ENCODE data around the gene DMAC2L.

GRCh38 chr14:50344876-50345563 is 32.9 kb downstream of the DMAC2L start:
- TF ChIP-seq, protein P1, sequence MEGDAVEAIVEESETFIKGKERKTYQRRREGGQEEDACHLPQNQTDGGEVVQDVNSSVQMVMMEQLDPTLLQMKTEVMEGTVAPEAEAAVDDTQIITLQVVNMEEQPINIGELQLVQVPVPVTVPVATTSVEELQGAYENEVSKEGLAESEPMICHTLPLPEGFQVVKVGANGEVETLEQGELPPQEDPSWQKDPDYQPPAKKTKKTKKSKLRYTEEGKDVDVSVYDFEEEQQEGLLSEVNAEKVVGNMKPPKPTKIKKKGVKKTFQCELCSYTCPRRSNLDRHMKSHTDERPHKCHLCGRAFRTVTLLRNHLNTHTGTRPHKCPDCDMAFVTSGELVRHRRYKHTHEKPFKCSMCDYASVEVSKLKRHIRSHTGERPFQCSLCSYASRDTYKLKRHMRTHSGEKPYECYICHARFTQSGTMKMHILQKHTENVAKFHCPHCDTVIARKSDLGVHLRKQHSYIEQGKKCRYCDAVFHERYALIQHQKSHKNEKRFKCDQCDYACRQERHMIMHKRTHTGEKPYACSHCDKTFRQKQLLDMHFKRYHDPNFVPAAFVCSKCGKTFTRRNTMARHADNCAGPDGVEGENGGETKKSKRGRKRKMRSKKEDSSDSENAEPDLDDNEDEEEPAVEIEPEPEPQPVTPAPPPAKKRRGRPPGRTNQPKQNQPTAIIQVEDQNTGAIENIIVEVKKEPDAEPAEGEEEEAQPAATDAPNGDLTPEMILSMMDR (IDR thresholded peaks at IDR 0.05; ENCODE audit: insufficient read depth, low read depth, low read length), result no peak
- TF ChIP-seq EZH2 (IDR thresholded peaks at IDR 0.05; ENCODE audit: insufficient read depth, low read length), result no peak
